ENCODE results near the gene ATP1B1. TPM values are rescaled to one million over a fixed set of nuclear protein-coding genes. Genes with fewer than 3 reads are reported as not detected.

ATP1B1 gene
- total and polyA plus RNA-seq, 2 of the 8 experiments (the other 6 are each of a cell fraction or from before 2014, with no cell fraction given): 16.3 to 76.5 TPM

DNA sequence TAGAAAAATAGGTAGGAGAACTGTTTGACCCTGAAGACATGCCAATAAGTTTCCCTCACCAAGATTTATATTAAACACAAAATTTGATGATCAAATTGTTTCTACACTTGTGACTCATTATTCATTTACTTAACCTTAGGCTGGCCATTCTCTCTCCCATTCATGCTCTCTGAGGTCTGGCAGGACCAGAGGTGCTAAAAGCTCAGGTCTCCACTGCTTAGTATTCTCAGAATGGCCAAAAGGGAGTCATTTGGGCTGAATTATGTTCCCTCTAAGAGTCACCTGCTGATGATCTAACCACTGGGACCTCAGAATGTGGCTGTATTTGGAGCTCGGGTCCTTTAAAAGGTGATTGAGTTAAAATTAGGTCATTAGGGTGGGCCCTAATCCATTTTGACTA is 47.1 kb upstream of the ATP1B1 start:
- Histone ChIP-seq H2BK20ac (ENCODE audit: low read length) (no peak overlapping the region), H3K4me2 (ENCODE audit: insufficient read depth in 1 of 2, low read depth in 2 of 2, low read length in 2 of 2) (no peak overlapping the region), H3K27ac (ENCODE audit: low read depth, low read length) (no peak overlapping the region), H2BK5ac (ENCODE audit: low read depth, low read length) (no peak overlapping the region), H3K23me2 (ENCODE audit: low read depth, low read length) (no peaks in the 10 kb centered on the region), H3K9ac (replicated peaks in 1 of 4; ENCODE audit: extremely low read depth in 1 of 4, low read depth in 3 of 4, low read length in 3 of 4) (no peak overlapping the region), H4K5ac (ENCODE audit: insufficient read length, low read depth, low read length) (no peak overlapping the region), H3K79me1 (ENCODE audit: low read depth, low read length) (no peaks in the 10 kb centered on the region), H3K14ac (ENCODE audit: insufficient read length) (no peak overlapping the region), H3K56ac (replicated peaks; ENCODE audit: insufficient read length, low read depth, low read length) (no peak overlapping the region), H2BK12ac (ENCODE audit: low read depth, low read length) (no peak overlapping the region), H3K23ac (ENCODE audit: insufficient read length) (no peak overlapping the region), H3K4ac (replicated peaks; ENCODE audit: insufficient read length, low read depth, low read length) (no peak overlapping the region), H3K4me3 (ENCODE audit: extremely low read depth in 1 of 4, insufficient read depth in 2 of 4, low read depth in 3 of 4, low read length in 4 of 4) (no peak overlapping the region), H4K8ac (ENCODE audit: extremely low read depth, insufficient read depth, low read length) (no peak overlapping the region), H2AFZ (ENCODE audit: low read length) (no peak overlapping the region), H2BK120ac (replicated peaks; ENCODE audit: low read depth, low read length) (no peak overlapping the region), H2BK15ac (ENCODE audit: low read length) (no peak overlapping the region), H3K36me3 (ENCODE audit: control insufficient read depth in 2 of 4, insufficient read depth in 4 of 4, low read length in 3 of 4) (no peaks in the 10 kb centered on the region), H4K91ac (replicated peaks; ENCODE audit: insufficient read length, low read length) (no peak overlapping the region), H3K27me3 (replicated peaks in 1 of 4; ENCODE audit: control insufficient read depth in 3 of 4, extremely low read depth in 1 of 4, insufficient read depth in 3 of 4, low read length in 3 of 4) (no peaks in the 10 kb centered on the region), H3K9me3 (ENCODE audit: insufficient read depth in 2 of 2, low read depth in 1 of 2, low read length in 1 of 2) (peaks cover 0 to 3% of the 10 kb centered on the region in 2 experiments; a peak in 2 of 4 replicates), H3K79me2 (ENCODE audit: control insufficient read depth in 1 of 2, insufficient read depth in 2 of 2, low read length in 2 of 2) (no peaks in the 10 kb centered on the region), H2AK5ac (ENCODE audit: low read depth, low read length) (no peak overlapping the region), H3K4me1 (replicated peaks in 1 of 4; ENCODE audit: control insufficient read depth in 3 of 4, insufficient read depth in 4 of 4, low read length in 3 of 4) (no peaks in the 10 kb centered on the region), H3K18ac (ENCODE audit: extremely low read depth, low read length) (no peak overlapping the region), H4K20me1 (replicated peaks in 1 of 2; ENCODE audit: control insufficient read depth in 1 of 2, insufficient read depth in 2 of 2, low read length in 2 of 2) (no peaks in the 10 kb centered on the region)
- POLR2A ChIA-PET (ENCODE audit: partially characterized antibody): no interaction called here
- DNase-seq (ENCODE audit: low read depth in 1 of 2, low spot score in 2 of 2): no peak
- WGBS, 2 experiments (ENCODE audit: extremely low coverage in 1 of 2, insufficient coverage in 1 of 2, insufficient read length in 1 of 2, insufficient replicate concordance in 2 of 2, low coverage in 1 of 2, low lambda C conversion rate in 2 of 2, missing lambda C conversion rate in 1 of 2): 90% methylated on average over 1 of the region's 1 CpG; no CpG with 5 or more reads in 1 of the 2 experiments
- FAIRE-seq: no peak
- CTCF ChIA-PET (ENCODE audit: partially characterized antibody): no interaction called here
- TF ChIP-seq MAFK (IDR thresholded peaks at IDR 0.05; ENCODE audit: low read depth, low read length): no peak
- no peak for TF ChIP-seq SIN3A (conservative IDR thresholded peaks at IDR 0.05 in 1 of 2, IDR thresholded peaks at IDR 0.05 in 1 of 2; ENCODE audit: low read depth in 1 of 2, low read length in 2 of 2)
- TF ChIP-seq CBX8 (IDR thresholded peaks at IDR 0.05; ENCODE audit: borderline replicate concordance, low read depth, low read length): no peak
- no peak for TF ChIP-seq SUZ12 (IDR thresholded peaks at IDR 0.05; ENCODE audit: low read length)
- TF ChIP-seq POLR2AphosphoS5 (IDR thresholded peaks at IDR 0.05; ENCODE audit: low read depth, low read length): no peak
- TF ChIP-seq EGR1 (IDR thresholded peaks at IDR 0.05; ENCODE audit: borderline replicate concordance, low read depth, low read length): no peak
- no peak for TF ChIP-seq RXRA (IDR thresholded peaks at IDR 0.05; ENCODE audit: insufficient read depth, low read depth, low read length)
- no peak for TF ChIP-seq SAP30 (IDR thresholded peaks at IDR 0.05; ENCODE audit: insufficient read depth, insufficient replicate concordance, low read length)
- TF ChIP-seq JUND (IDR thresholded peaks at IDR 0.05; ENCODE audit: low read length): no peak
- TF ChIP-seq BACH1 (IDR thresholded peaks at IDR 0.05; ENCODE audit: low read length): no peak
- TF ChIP-seq BRCA1 (IDR thresholded peaks at IDR 0.05; ENCODE audit: low read depth, low read length): no peak
- TF ChIP-seq HDAC6 (IDR thresholded peaks at IDR 0.05; ENCODE audit: low read depth, low read length): no peak
- TF ChIP-seq KDM5A (IDR thresholded peaks at IDR 0.05; ENCODE audit: low read length): no peak
- no peak for TF ChIP-seq JUN (IDR thresholded peaks at IDR 0.05; ENCODE audit: low read depth, low read length)
- no peak for TF ChIP-seq PHF8 (conservative IDR thresholded peaks at IDR 0.05; ENCODE audit: low read depth, low read length)

Measured in H1 (cell line).